ENCODE results near the gene RHBDL3. TPM values are rescaled to one million over a fixed set of nuclear protein-coding genes. Genes with fewer than 3 reads are reported as not detected.

The RHBDL3 gene
- total RNA-seq, 4 donors from 2014 or later: 0.22 to 0.34 (median 0.33) TPM; not detected in 1

DNA sequence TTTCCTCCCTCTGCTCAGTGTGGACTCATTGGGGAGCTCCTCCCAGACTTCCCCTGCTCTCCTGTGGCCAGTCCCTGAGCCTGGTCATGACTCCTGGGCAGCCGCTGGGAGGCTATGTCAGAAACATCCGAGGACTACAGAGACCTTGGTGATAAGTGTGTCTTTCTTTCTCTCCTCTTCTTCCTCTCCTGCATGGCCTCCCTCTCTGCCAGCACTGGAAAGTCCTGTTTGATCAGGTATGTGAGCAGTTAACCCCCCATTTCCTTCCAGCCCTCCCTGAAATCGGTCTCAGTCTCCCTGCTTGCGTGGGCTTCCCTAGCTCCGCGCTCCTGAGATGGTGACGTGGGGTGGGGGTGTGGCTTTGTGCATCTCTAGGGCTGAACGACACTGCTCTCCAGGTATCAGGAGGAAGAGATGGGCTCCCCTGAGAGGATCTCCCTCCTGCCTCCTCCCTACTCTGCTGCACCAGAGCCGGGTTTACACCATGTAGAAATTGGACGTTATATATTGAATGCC, 2.1 kb downstream of the RHBDL3 start:
- TF ChIP-seq, protein P1, sequence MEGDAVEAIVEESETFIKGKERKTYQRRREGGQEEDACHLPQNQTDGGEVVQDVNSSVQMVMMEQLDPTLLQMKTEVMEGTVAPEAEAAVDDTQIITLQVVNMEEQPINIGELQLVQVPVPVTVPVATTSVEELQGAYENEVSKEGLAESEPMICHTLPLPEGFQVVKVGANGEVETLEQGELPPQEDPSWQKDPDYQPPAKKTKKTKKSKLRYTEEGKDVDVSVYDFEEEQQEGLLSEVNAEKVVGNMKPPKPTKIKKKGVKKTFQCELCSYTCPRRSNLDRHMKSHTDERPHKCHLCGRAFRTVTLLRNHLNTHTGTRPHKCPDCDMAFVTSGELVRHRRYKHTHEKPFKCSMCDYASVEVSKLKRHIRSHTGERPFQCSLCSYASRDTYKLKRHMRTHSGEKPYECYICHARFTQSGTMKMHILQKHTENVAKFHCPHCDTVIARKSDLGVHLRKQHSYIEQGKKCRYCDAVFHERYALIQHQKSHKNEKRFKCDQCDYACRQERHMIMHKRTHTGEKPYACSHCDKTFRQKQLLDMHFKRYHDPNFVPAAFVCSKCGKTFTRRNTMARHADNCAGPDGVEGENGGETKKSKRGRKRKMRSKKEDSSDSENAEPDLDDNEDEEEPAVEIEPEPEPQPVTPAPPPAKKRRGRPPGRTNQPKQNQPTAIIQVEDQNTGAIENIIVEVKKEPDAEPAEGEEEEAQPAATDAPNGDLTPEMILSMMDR (IDR thresholded peaks at IDR 0.05; ENCODE audit: low read depth): no peak

DNA sequence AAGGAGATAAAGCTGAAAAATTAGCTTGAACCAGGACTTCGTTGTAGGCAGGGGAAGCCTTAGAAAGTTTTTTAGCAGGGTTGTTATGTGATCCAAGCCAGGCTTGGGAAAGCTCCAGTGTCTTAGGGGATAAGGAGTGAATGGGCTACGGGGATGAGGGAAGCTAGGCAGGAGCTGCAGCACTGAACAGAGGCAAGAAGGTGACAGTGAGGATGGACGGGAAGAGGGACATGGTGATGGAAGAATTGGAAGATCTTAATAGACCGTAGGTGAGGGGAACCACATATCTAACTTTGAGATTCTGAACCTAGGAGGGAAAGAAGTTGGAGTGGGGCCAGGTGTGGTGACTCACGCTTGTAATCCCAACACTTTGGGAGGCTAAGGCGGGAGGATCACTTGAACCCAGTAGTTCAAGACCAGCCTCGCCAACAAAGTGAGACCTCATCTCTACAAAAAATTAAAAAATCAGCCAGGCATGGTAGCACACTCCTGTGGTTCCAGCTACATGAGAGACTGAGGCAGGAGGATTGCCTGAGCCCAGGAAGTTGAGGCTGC, 3.2 kb downstream of the RHBDL3 start:
- TF ChIP-seq, protein P1 (IDR thresholded peaks at IDR 0.05; ENCODE audit: low read depth): no peak

DNA sequence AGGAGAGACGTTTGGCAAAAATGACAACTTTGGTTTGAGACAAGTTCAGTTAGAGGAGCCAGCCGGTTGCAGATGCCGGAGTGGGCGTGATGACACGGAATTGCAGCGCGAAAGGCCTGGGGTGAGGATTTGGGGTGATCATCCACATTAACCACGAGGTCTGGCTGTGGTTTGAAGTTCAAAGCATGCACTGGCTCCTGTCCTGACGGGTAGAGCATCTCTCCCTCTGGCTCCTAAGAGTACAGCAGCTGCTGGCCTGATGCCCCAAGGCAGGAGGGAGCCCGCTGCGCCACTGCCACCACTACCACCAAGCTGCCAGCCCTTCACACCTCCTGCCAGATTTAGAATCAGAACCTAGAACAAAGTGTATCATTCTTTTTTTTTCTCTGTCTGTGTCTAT, 3.7 kb downstream of the RHBDL3 start:
- TF ChIP-seq, protein P1 (IDR thresholded peaks at IDR 0.05; ENCODE audit: low read depth): no peak

DNA sequence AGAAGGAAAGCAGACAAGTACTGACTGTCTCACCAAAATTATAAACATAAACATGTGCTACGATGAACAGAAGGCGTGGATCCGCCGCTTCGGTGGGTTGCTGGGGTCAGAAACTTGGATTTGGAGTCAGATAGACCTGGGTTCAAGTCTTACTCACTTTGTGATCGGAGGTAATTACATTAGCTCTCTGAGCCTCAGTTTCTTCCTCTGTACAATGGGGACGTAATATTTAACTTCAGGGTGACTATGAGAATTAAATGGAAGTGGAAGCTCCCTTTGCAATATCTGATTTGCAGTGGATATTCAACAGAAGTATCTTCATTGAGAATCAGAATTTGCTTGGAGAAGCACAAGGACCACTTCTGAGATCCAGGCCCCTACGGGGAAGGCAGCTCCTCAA, 6.2 kb downstream of the RHBDL3 start:
- TF ChIP-seq, protein P1 (IDR thresholded peaks at IDR 0.05; ENCODE audit: low read depth): no peak

GRCh38 chr17:32274101-32274500, 8.5 kb downstream of the RHBDL3 start:
- TF ChIP-seq, protein P1 (IDR thresholded peaks at IDR 0.05; ENCODE audit: low read depth): no peak

- TF ChIP-seq, protein P1 (IDR thresholded peaks at IDR 0.05; ENCODE audit: low read depth): no peak
Observed at GRCh38 chr17:32274643-32275042, 9.0 kb downstream of the RHBDL3 start.

DNA sequence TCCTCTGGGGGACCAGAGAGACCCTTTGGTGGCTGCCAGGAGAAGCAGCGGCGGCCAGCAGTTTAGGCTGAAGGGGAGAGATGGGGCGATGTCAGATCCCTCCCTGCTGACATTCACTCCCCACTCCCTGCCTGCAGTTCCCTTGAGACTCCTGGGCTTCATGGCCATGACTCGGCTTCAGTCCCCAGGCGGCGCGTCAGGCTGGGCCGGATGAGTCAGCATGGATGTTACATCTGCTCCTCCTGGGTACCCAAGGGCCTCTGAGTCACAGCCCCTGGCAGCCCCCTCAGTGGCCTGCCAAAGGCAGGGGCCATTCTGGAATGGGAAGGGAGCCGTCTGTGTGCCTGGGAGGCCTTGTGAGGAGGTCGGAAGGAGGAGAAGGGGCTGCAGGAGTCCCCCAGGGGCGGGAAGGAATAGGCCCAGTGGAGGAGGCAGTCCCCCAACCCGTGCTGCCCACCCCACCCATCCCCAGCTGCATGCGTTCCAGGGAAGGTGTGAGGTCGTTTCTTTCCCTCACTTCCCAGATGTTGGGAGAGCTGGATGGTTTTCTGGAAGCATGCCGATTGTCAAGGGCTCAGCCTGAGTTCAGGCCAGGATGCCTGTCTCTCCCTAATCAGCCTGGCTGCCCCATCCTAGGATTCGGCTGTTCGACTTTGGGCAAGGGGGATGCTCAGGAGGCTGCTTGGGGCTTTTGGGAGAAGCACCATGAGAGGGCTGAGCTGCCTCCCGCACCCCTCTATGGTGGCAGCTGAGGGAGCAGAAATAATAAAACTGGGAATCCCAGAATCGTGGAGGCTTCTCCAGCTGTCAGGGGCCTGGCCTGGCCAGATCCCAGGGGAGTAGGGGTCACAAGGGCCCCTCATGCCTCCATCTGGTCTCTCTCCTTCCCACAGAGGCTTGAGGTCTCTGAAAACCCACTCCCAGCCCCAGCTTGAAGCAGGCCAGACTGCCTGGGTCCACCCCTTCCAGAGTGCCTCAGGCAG, 9.7 kb downstream of the RHBDL3 start:
- TF ChIP-seq, protein P1 (IDR thresholded peaks at IDR 0.05; ENCODE audit: low read depth): no peak
